HG03457 (cell line): ENCODE results near the gene LRRC74A.

Experiments
- ATAC-seq: cut with Tn5 transposase; IDR thresholded peaks from one replicate; pipeline ENCODE4 v1.9.1; 2021; ENCODE audit warnings: moderate number of reproducible peaks; ENCODE audit not compliant: unreplicated experiment

LRRC74A gene

GRCh38 chr14:76826122-76826521, at the start of gene LRRC74A:
LRRC74A (plus strand) TSS chr14:76826408; CDS start chr14:76826698, 290 bp downstream.
- ATAC-seq = no peak

DNA sequence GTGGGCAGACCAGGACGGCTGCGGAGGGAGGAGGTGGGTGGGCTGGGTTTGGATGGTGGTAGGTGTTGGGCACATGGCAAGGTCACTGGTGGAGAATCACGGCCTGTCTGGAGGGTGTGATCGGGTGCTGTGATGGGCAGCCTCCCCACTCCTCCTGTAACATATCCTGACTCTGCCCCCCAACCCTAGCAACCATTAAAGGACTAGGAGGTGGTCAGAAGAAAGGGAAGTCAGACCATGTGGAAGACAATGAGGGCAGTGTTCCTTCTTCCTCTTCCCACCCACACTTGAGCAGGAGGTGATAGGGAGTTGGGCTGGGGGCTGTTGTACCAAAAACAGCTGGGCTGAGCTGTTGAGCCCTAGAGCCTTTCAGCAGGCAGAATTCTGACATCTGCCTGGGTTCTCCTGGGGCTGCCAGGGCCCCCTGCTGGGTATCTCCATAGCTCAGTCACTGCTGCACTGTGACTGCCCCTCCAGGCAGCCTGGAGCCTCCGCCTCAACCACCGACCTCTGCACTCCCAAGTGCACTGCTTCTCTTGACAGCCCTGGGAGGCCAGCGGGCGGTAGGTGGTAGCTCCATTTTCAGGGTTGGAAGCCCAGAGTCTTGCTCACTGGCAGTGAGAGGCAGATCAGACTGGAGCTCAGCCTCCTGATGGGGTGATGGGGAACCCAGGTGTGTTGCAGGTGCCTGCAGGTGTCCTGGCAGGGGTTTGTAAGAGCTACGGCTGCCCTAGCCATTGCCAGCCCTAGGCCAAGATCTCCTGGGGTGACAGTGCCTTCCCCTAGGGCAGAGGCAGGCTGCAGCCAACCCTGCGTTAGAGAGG, 49.6 kb upstream of the LRRC74A start:
- no peak for ATAC-seq

DNA sequence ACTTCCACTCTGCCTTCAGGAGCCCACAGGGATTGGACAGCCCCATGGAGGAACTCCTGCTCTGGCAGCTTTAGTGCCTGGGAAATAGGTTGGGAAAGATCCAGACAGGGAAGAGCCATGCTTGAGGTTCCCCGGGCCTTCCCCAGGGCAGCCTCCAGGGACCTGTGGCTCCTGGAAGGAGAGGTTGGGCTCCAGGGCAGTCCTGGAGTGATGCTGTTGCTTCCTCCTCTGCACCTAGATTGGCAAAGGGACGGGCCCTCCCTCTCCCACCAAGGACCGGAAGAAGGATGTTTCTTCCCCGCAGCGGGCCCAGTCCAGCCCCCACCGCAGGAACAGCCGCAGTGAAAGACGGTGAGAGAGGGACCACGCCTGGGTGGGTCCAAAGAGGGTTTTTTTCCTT, 48.5 kb upstream of the LRRC74A start:
- no peak for ATAC-seq

- no peak for ATAC-seq
Observed at GRCh38 chr14:76778546-76779215, 47.5 kb upstream of the LRRC74A start.

- no peak for ATAC-seq
Observed at GRCh38 chr14:76779221-76780057, 46.8 kb upstream of the LRRC74A start.

DNA sequence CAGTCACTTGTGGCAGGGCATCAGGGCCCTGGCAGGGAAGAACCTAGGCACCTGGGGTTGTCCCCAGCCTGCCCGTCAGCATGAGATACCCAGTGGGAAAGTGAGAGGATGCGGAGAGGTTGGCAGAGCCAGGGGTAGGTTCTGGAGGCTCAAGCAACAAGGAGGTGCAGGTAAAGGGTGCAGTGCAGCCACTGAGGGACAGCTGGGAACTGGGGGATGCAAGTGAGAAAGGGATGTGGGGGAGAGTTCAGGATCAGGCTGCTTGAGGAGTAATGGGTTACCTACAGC, 46.2 kb upstream of the LRRC74A start:
- ATAC-seq = no peak

- no peak for ATAC-seq
Observed at GRCh38 chr14:76780360-76780759, 45.8 kb upstream of the LRRC74A start.

DNA sequence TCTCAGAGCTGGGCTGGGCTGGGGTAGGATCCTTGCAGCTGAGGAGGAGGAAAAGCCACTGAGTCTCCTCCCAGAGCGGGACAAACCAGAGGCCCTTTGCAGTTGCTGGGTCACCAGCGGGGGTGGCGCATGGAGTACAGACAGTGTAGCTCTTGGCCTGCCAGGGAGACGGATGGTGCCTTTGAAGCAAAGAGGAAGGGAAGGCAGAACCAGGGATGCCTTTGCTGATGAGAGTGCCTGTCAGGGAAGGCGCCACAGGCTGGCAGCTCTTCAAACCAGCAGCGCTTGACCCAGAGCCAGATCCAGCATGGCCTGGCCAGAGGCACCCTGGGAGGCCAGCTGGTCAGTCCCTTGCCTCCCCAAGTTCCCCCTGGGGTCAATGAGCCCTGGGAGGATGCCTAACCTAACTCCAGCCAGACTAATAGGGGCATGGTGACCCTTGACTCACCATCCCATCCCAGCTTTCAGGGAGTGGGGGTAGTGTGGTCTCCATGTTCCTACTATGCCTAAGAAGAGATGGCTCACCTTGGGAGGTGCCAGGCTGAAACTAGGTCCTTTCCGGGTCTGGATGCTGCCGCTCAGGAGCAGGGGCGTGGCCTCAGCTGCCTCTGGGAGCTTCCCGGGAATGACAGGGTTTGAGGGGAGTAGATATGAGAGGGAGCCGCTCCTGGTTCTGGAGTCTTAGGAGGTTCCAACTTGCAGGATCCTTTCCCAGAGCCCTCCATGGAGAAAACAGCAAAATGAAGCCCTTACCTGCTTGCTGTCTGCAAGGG, 45.1 kb upstream of the LRRC74A start:
- ATAC-seq = no peak

DNA sequence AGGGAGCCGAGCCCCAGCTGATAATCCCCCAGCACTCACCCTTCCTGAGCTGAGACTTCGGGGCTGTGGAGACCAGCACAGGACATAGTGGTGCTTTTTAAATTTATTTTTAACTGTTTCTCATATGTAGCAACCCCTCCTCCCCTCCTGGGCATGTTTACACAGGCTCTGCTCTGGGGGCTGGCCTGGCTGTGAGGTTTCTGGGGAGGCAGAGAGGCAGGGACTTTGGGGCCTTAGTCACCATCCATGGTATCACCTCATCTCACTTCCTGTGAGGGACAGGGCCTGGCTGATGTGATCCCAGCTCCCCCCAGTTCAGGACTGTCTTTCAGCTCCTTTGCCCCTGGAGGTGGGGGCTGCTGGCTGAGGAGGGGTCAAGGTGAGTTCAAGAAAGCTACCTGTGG, 44.6 kb upstream of the LRRC74A start:
- ATAC-seq = no peak

- no peak for ATAC-seq
Observed at GRCh38 chr14:76782115-76782884, 43.9 kb upstream of the LRRC74A start.

DNA sequence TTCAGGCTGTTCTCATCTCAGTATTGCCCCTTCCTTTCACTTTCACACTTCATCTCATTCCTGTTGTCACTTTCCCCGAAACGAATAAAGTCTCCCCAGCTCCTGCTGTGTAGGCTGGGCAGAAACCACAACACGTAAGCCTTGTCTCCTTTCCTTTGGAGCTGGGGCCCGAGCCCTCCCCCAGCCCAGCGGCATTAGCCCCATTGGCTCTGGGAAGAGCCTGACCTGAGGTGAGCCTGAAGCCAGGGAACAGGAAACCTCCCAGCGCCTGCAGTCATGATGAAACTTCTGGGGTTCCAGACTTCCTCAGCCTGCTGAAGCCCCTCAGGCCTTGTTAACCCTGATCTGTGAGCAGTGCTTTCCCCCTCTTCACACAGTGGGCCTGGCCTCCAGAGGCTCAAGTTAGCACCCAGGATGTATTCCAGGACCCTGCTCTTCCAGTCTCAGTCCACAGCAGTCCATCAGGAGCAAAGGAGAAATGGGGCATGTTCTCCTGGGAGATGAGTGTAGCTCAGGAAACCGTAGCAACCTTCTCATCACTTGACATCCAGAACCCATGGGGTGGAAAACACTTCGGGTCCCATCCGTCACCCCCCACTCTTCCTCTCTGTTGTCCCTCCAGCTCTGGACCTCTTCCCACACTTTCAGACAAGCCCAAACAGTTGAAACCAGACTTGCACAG, 43.2 kb upstream of the LRRC74A start:
- ATAC-seq = no peak

GRCh38 chr14:76784266-76784874, 41.8 kb upstream of the LRRC74A start:
- ATAC-seq = no peak

- peak; percentile 69 for ATAC-seq
Observed at GRCh38 chr14:76784881-76785280, 41.3 kb upstream of the LRRC74A start.

GRCh38 chr14:76786601-76787000, 39.6 kb upstream of the LRRC74A start:
- no peak for ATAC-seq

- ATAC-seq = no peak
Observed at GRCh38 chr14:76792422-76792821, 33.8 kb upstream of the LRRC74A start.

DNA sequence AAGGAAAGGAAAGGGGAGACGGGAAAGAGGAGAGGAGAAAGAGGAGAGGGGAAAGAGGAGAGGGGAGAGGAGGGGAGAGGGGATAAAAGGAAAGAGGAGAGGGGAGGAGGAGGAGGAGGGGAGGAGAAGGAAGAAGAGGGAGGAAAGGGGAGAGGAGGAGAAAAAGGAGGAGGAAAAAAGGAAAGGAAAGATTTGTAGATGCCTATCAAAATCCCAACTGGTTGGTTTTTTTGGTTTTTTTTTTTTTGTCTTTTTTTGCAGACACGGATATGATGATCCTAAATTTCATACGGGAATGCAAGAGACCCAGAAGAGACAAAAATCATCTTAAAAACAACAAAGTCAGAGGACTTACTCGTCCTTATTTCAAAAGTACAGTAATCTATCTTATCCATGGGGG, 32.9 kb upstream of the LRRC74A start:
- no peak for ATAC-seq

DNA sequence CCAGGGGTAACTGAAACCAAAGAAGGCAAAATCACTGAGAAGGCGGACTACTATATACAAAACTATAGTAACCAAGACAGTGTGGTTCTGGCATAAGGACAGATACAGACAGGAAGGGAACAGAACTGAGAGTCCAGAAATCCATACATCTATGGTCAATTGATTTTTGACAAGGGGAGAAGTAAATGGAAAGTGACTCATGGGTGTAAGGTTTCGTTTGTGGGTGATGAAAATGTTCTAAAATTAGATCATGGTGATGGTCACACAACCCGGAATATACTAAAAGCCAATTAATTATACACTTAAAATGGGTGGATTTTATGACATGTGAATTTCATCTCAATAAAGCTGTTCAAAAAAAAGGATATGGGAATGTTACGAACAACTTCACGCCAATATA, 32.3 kb upstream of the LRRC74A start:
- ATAC-seq = no peak

- no peak for ATAC-seq
Observed at GRCh38 chr14:76806446-76806845, 19.8 kb upstream of the LRRC74A start.

- no peak for ATAC-seq
Observed at GRCh38 chr14:76808011-76808410, 18.2 kb upstream of the LRRC74A start.
